ENCODE measurements around the gene GRIK1.

DNA sequence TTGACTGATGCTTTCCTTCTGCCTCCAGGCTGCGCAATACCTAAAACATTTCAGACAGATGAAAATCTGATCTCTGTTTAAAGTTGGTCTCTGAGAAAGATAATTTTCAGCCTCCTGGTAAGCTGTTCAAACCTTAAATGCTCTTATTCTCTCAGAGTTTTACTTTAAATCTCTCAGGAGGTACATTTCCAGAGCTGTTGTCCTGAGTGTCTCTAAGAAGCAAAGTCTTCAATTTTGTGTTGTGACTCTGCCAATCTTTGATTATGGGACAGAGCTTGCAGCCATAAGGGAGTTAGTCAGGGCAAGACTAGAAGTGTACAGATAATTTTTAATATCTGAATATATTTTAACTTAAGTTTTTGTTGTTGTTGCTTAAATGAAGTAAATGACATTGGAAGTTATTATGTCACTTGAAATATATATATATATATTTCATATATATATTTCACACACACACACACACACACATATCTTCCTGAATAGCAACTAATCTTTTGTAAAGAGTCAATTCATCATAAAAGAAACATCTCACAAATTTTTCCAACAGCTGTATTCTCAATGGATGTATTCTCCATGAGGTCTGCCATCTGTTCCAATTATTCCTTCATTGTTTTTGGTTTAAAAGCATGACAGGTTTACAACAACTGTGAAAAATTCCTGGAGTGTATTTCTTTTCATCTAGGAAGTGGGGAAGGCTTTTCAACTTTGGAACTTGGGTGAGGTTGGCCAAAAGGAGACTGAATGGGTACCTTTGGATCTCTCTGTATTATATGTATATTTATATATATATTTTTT, 381.7 kb downstream of the GRIK1 start:
- TF ChIP-seq POLR2A (IDR thresholded peaks at IDR 0.05) (no peak), EP300 (IDR thresholded peaks at IDR 0.05) (no peak)

All from tibial nerve (tissue), 3 donors.